ENCODE measurements around the gene KPNA1. TPM values are rescaled to one million over a fixed set of nuclear protein-coding genes. Genes with fewer than 3 reads are reported as not detected.

The KPNA1 gene
- total and polyA plus RNA-seq, 4 donors: 11.6 to 74.1 (median 43.3) TPM

DNA sequence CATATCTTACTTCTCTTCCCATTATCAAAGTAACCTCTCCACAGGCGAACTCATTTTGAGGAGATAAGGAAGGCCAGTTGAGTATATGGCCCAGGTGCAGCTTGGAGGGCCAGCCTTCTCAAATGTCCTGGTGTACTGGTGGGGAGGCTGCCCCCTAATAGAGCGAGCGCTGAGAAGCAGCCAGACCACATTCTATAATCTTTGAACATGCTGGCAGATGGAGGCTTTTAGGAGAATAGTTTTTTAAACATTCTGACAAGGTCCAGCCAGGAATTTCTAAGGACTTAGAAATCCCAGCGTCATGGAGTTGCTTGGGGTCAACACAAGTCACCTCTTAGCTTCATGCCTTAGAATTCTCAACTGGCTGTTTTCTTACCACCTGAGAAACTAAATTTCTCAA is 104.6 kb downstream of the KPNA1 start:
- Histone ChIP-seq H3K27me3 (ENCODE audit: control insufficient read depth in 1 of 2, insufficient read depth in 2 of 2, low read length in 1 of 2) (no peaks in the 10 kb centered on the region), H3K27ac (ENCODE audit: low read depth in 1 of 2, low read length in 2 of 2) (no peak overlapping the region), H3K4me3 (ENCODE audit: low read length in 2 of 2) (no peak overlapping the region), H3K36me3 (ENCODE audit: control insufficient read depth in 1 of 2, insufficient read depth in 2 of 2, low read length in 1 of 2) (peaks cover 4 to 8% of the 10 kb centered on the region in 2 donors), H3K9me3 (ENCODE audit: control insufficient read depth, low read length) (no peaks in the 10 kb centered on the region), H3K4me1 (ENCODE audit: control insufficient read depth in 1 of 2, insufficient read depth in 2 of 2, low read length in 2 of 2) (peaks cover 0 to 4% of the 10 kb centered on the region in 2 donors)
- no peak for ATAC-seq (ENCODE audit: low FRiP score)
- DNase-seq: no peak
- intact Hi-C loops (cut with DNase I): no loop called here
- WGBS, 2 donors: 90 to 92% methylated on average over 4 of the region's 4 CpGs

- peaks cover 4 to 8% of the 10 kb centered on the region in 2 donors for H3K36me3 ChIP-seq (ENCODE audit: control insufficient read depth in 1 of 2, insufficient read depth in 2 of 2, low read length in 1 of 2)
- 85 to 88% methylated on average over 6 of the region's 6 CpGs for WGBS, 2 donors
- no peak overlapping the region for H3K4me3 ChIP-seq (ENCODE audit: low read length in 2 of 2)
- no peak overlapping the region for H3K27ac ChIP-seq (ENCODE audit: low read depth in 1 of 2, low read length in 2 of 2)
- no peak for DNase-seq
- no peaks in the 10 kb centered on the region for H3K9me3 ChIP-seq (ENCODE audit: control insufficient read depth, low read length)
- H3K27me3 ChIP-seq (ENCODE audit: control insufficient read depth in 1 of 2, insufficient read depth in 2 of 2, low read length in 1 of 2): no peaks in the 10 kb centered on the region
- intact Hi-C loops (cut with DNase I): no loop called here
- H3K4me1 ChIP-seq (ENCODE audit: control insufficient read depth in 1 of 2, insufficient read depth in 2 of 2, low read length in 2 of 2): peaks cover 0 to 1% of the 10 kb centered on the region in 2 donors
- ATAC-seq (ENCODE audit: low FRiP score): no peak
These were observed 105.3 kb downstream of the KPNA1 start for GRCh38 chr3:122409446-122409845.

GRCh38 chr3:122407946-122408345 is 106.8 kb downstream of the KPNA1 start:
- ATAC-seq (ENCODE audit: low FRiP score) (no peak), DNase-seq (no peak)
- H3K36me3 ChIP-seq (ENCODE audit: control insufficient read depth in 1 of 2, insufficient read depth in 2 of 2, low read length in 1 of 2): peaks cover 4 to 9% of the 10 kb centered on the region in 2 donors
- no peak overlapping the region for H3K27ac ChIP-seq (ENCODE audit: low read depth in 1 of 2, low read length in 2 of 2)
- no peaks in the 10 kb centered on the region for H3K9me3 ChIP-seq (ENCODE audit: control insufficient read depth, low read length)
- H3K27me3 ChIP-seq (ENCODE audit: control insufficient read depth in 1 of 2, insufficient read depth in 2 of 2, low read length in 1 of 2): no peaks in the 10 kb centered on the region
- no peaks in the 10 kb centered on the region for H3K4me1 ChIP-seq (ENCODE audit: control insufficient read depth in 1 of 2, insufficient read depth in 2 of 2, low read length in 2 of 2)
- H3K4me3 ChIP-seq (ENCODE audit: low read length in 2 of 2): no peak overlapping the region
- intact Hi-C loops (cut with DNase I): no loop called here
- WGBS, 2 donors: 83 to 92% methylated on average over 1 of the region's 1 CpG

DNA sequence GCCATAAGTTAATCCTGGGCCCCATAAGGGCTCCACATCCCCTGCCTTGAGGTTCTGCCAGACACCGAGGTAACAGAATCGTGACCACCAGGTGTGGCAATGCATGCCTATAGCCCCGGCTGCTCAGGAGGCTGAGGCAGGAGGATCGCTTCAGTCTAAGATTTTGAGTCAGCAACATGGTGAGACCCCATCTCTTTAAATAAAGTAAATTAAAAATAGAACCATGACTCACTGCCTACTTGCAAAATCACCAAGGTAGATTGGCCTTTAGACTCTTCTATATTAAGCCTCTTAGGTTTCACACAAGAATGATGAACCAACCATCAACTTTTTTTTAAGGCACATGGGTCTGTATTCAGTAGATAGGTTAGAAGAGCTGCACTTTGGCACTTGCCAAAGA is 108.5 kb downstream of the KPNA1 start:
- Histone ChIP-seq H3K36me3 (ENCODE audit: control insufficient read depth in 1 of 2, insufficient read depth in 2 of 2, low read length in 1 of 2) (peaks cover 4 to 11% of the 10 kb centered on the region in 2 donors), H3K4me1 (ENCODE audit: control insufficient read depth in 1 of 2, insufficient read depth in 2 of 2, low read length in 2 of 2) (no peaks in the 10 kb centered on the region), H3K27ac (ENCODE audit: low read depth in 1 of 2, low read length in 2 of 2) (no peak overlapping the region), H3K27me3 (ENCODE audit: control insufficient read depth in 1 of 2, insufficient read depth in 2 of 2, low read length in 1 of 2) (no peaks in the 10 kb centered on the region), H3K9me3 (ENCODE audit: control insufficient read depth, low read length) (no peaks in the 10 kb centered on the region), H3K4me3 (ENCODE audit: low read length in 2 of 2) (no peak overlapping the region)
- intact Hi-C loops (cut with DNase I): no loop called here
- DNase-seq (no peak), ATAC-seq (ENCODE audit: low FRiP score) (no peak)
- WGBS, 2 donors: 82 to 91% methylated on average over 4 of the region's 4 CpGs

DNA sequence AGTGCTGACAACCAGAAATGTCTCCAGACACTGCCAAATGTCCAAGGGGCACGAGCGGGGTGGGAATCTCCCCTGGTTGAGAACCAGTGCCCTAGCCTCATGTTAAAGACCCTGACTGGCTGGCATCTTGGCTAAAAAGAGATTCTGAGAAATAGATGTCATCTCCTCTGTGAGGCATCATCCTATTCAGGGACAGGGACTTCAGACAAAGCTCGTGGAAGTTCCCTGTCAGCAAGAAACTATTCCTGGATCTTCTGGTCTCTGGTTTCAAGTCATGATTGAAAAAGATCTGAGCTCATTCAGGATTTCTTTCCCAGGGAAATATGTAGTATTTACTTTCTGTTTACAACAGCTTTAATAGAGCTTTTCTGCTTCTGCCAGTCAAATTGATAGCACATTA is 109.7 kb downstream of the KPNA1 start:
- intact Hi-C loops (cut with DNase I): no loop called here
- Histone ChIP-seq H3K4me3 (ENCODE audit: low read length in 2 of 2) (no peak overlapping the region), H3K27me3 (ENCODE audit: control insufficient read depth in 1 of 2, insufficient read depth in 2 of 2, low read length in 1 of 2) (no peaks in the 10 kb centered on the region), H3K36me3 (ENCODE audit: control insufficient read depth in 1 of 2, insufficient read depth in 2 of 2, low read length in 1 of 2) (peaks cover 4 to 11% of the 10 kb centered on the region in 2 donors), H3K27ac (ENCODE audit: low read depth in 1 of 2, low read length in 2 of 2) (no peak overlapping the region), H3K4me1 (ENCODE audit: control insufficient read depth in 1 of 2, insufficient read depth in 2 of 2, low read length in 2 of 2) (no peaks in the 10 kb centered on the region), H3K9me3 (ENCODE audit: control insufficient read depth, low read length) (no peaks in the 10 kb centered on the region)
- DNase-seq (no peak), ATAC-seq (ENCODE audit: low FRiP score) (no peak)
- WGBS, 2 donors: 88 to 90% methylated on average over 3 of the region's 3 CpGs

- H3K9me3 ChIP-seq (ENCODE audit: control insufficient read depth, low read length): no peaks in the 10 kb centered on the region
These were observed 111.2 kb downstream of the KPNA1 start for GRCh38 chr3:122403489-122403888.

DNA sequence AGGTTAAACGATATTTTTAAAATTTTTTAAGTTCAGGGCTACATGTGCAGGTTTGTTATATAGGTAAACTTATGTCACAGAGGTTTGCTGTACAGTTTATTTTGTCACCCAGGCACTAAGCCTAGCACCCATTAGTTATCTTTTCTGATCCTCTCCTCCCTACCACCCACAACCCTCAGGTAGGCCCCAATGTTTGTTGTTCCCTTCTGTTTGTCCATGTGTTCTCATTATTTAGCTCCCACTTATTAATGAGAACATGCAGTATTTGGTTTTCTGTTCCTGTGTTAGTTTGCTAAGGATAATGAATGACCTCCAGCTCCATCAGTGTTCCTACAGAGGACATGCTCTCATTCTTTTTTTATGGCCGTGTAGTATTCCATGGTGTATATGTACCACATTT is 115.8 kb downstream of the KPNA1 start:
- ATAC-seq (ENCODE audit: low FRiP score) (no peak), DNase-seq (no peak)
- no peak overlapping the region for H3K4me3 ChIP-seq (ENCODE audit: low read length in 2 of 2)
- no peaks in the 10 kb centered on the region for H3K9me3 ChIP-seq (ENCODE audit: control insufficient read depth, low read length)
- peaks cover 0 to 3% of the 10 kb centered on the region in 2 donors for H3K36me3 ChIP-seq (ENCODE audit: control insufficient read depth in 1 of 2, insufficient read depth in 2 of 2, low read length in 1 of 2)
- WGBS, 2 donors: 93 to 95% methylated on average over 2 of the region's 2 CpGs
- no peaks in the 10 kb centered on the region for H3K27me3 ChIP-seq (ENCODE audit: control insufficient read depth in 1 of 2, insufficient read depth in 2 of 2, low read length in 1 of 2)
- intact Hi-C loops (cut with DNase I): loop anchor here in 1 of 2 donors (5.0 kb wide), 1 partner anchor 278 kb away; no protein-coding TSS in a partner anchor
- H3K27ac ChIP-seq (ENCODE audit: low read depth in 1 of 2, low read length in 2 of 2): no peak overlapping the region
- no peaks in the 10 kb centered on the region for H3K4me1 ChIP-seq (ENCODE audit: control insufficient read depth in 1 of 2, insufficient read depth in 2 of 2, low read length in 2 of 2)

More at GRCh38 chr3:122403489-122403888, 111.2 kb downstream of the KPNA1 start:
- Histone ChIP-seq H3K4me3 (ENCODE audit: low read length in 2 of 2) (no peak overlapping the region), H3K4me1 (ENCODE audit: control insufficient read depth in 1 of 2, insufficient read depth in 2 of 2, low read length in 2 of 2) (no peaks in the 10 kb centered on the region), H3K36me3 (ENCODE audit: control insufficient read depth in 1 of 2, insufficient read depth in 2 of 2, low read length in 1 of 2) (peaks cover 4 to 8% of the 10 kb centered on the region in 2 donors), H3K27ac (ENCODE audit: low read depth in 1 of 2, low read length in 2 of 2) (no peak overlapping the region), H3K27me3 (ENCODE audit: control insufficient read depth in 1 of 2, insufficient read depth in 2 of 2, low read length in 1 of 2) (no peaks in the 10 kb centered on the region)
- 86 to 93% methylated on average over 6 of the region's 6 CpGs for WGBS, 2 donors
- DNase-seq (no peak), ATAC-seq (ENCODE audit: low FRiP score) (no peak)
- intact Hi-C loops (cut with DNase I): no loop called here

- H3K4me1 ChIP-seq (ENCODE audit: control insufficient read depth in 1 of 2, insufficient read depth in 2 of 2, low read length in 2 of 2): no peaks in the 10 kb centered on the region
- H3K27me3 ChIP-seq (ENCODE audit: control insufficient read depth in 1 of 2, insufficient read depth in 2 of 2, low read length in 1 of 2): no peaks in the 10 kb centered on the region
- H3K36me3 ChIP-seq (ENCODE audit: control insufficient read depth in 1 of 2, insufficient read depth in 2 of 2, low read length in 1 of 2): no peaks in the 10 kb centered on the region
- ATAC-seq (ENCODE audit: low FRiP score): no peak
- H3K9me3 ChIP-seq (ENCODE audit: control insufficient read depth, low read length): no peaks in the 10 kb centered on the region
- WGBS, 2 donors: 92 to 93% methylated on average over 1 of the region's 1 CpG
- intact Hi-C loops (cut with DNase I): loop anchor here in 1 of 2 donors (5.0 kb wide), 1 partner anchor 280 kb away; no protein-coding TSS in a partner anchor
- no peak for DNase-seq
- H3K27ac ChIP-seq (ENCODE audit: low read depth in 1 of 2, low read length in 2 of 2): no peak overlapping the region
- H3K4me3 ChIP-seq (ENCODE audit: low read length in 2 of 2): no peak overlapping the region
These were observed 117.5 kb downstream of the KPNA1 start for GRCh38 chr3:122397201-122397600.

GRCh38 chr3:122396511-122396910 is 118.2 kb downstream of the KPNA1 start:
- intact Hi-C loops (cut with DNase I): loop anchor here in 1 of 2 donors (5.0 kb wide), 1 partner anchor 281 kb away; no protein-coding TSS in a partner anchor
- no peak for ATAC-seq (ENCODE audit: low FRiP score)
- no peaks in the 10 kb centered on the region for H3K36me3 ChIP-seq (ENCODE audit: control insufficient read depth in 1 of 2, insufficient read depth in 2 of 2, low read length in 1 of 2)
- H3K4me1 ChIP-seq (ENCODE audit: control insufficient read depth in 1 of 2, insufficient read depth in 2 of 2, low read length in 2 of 2): no peaks in the 10 kb centered on the region
- no peak overlapping the region for H3K4me3 ChIP-seq (ENCODE audit: low read length in 2 of 2)
- no peaks in the 10 kb centered on the region for H3K9me3 ChIP-seq (ENCODE audit: control insufficient read depth, low read length)
- H3K27ac ChIP-seq (ENCODE audit: low read depth in 1 of 2, low read length in 2 of 2): no peak overlapping the region
- H3K27me3 ChIP-seq (ENCODE audit: control insufficient read depth in 1 of 2, insufficient read depth in 2 of 2, low read length in 1 of 2): no peaks in the 10 kb centered on the region
- DNase-seq: no peak

All from aorta (tissue), 5 donors.